Uterus (tissue), 4 donors: ENCODE measurements around the gene C15orf39. TPM values are rescaled to one million over a fixed set of nuclear protein-coding genes. Genes with fewer than 3 reads are reported as not detected.

Experiments
- DNase-seq, 2 donors: peaks; one replicate each; pipeline ENCODE4 v3.0.0-alpha.2; 2019 to 2020
- H3K27ac ChIP-seq, 2 donors: fragments of 200-600 bp; sonication (generic); 1 replicate in 1 of 2; 2 replicates in 1 of 2; pipeline ENCODE4 v1.5.1; 2016 to 2018
- H3K27me3 ChIP-seq, 2 donors: fragments of 200-600 bp; sonication (generic); one replicate each; pipeline ENCODE4 v1.5.1; 2018 to 2019; ENCODE audit warnings: control low read depth in 1 of 2
- H3K36me3 ChIP-seq, 2 donors: fragments of 200-600 bp; sonication (generic); one replicate each; pipeline ENCODE4 v1.5.1; 2019; ENCODE audit warnings: control low read depth in 1 of 2
- H3K4me1 ChIP-seq, 2 donors: fragments of 200-600 bp; sonication (generic); one replicate each; pipeline ENCODE4 v1.5.1; 2018 to 2019; ENCODE audit warnings: control low read depth in 1 of 2
- H3K4me3 ChIP-seq, 2 donors: fragments of 200-600 bp; sonication (generic); 1 replicate in 1 of 2; 2 replicates in 1 of 2; pipeline ENCODE4 v1.5.1; 2018 to 2019; ENCODE audit warnings: mild to moderate bottlenecking in 1 of 2
- H3K9me3 ChIP-seq, 2 donors: fragments of 200-600 bp; sonication (generic); one replicate each; pipeline ENCODE4 v1.5.1; 2019; ENCODE audit warnings: control low read depth in 1 of 2
- POLR2A ChIP-seq, 2 donors: fragments of 450-650 bp; IDR thresholded peaks; one replicate each; pipeline ENCODE4 v1.6.1; 2016; ENCODE audit warnings: antibody characterized with exemption in 2 of 2, mild to moderate bottlenecking in 1 of 2, moderate library complexity in 1 of 2
- intact Hi-C: fragments of 100-400 bp; cut with DNase I; formaldehyde crosslinking; loops from one replicate; pipeline ENCODE4 v1.15.1; 2023; ENCODE audit warnings: low total_unique reads
- total RNA-seq, 4 donors: library from RNA; depleted of rRNA in 3 of 4; stranded (reverse); fragments of >200 nt in 3 of 4; gene quantifications; one replicate each; pipeline versions ENCODE4 v1.1.0 to v1.2.4, GENCODE V29; 2014 to 2023
- TF ChIP-seq, protein P1 (sequence below), 4 experiments: fragments of 200-600 bp in 2 of 4; fragments of 450-650 bp in 2 of 4; sonication (generic) in 2 of 4; IDR thresholded peaks; one replicate each; pipeline ENCODE4 v1.5.1; 2016 to 2019; ENCODE audit warnings: antibody characterized with exemption in 4 of 4, mild to moderate bottlenecking in 2 of 4, moderate library complexity in 1 of 4
- donor health status: DM: yes; HTN: yes; CAD: no.

C15orf39 gene
- total RNA-seq, 4 donors from 2014 or later, result 4.6 to 43.9 (median 14.1) TPM

- DNase-seq, result no peak
- H3K27ac ChIP-seq, result no peak overlapping the region
- TF ChIP-seq, protein P1, sequence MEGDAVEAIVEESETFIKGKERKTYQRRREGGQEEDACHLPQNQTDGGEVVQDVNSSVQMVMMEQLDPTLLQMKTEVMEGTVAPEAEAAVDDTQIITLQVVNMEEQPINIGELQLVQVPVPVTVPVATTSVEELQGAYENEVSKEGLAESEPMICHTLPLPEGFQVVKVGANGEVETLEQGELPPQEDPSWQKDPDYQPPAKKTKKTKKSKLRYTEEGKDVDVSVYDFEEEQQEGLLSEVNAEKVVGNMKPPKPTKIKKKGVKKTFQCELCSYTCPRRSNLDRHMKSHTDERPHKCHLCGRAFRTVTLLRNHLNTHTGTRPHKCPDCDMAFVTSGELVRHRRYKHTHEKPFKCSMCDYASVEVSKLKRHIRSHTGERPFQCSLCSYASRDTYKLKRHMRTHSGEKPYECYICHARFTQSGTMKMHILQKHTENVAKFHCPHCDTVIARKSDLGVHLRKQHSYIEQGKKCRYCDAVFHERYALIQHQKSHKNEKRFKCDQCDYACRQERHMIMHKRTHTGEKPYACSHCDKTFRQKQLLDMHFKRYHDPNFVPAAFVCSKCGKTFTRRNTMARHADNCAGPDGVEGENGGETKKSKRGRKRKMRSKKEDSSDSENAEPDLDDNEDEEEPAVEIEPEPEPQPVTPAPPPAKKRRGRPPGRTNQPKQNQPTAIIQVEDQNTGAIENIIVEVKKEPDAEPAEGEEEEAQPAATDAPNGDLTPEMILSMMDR (IDR thresholded peaks at IDR 0.05), result no peak
- TF ChIP-seq POLR2A (IDR thresholded peaks at IDR 0.05), result no peak
- intact Hi-C loops, result no loop called here
- H3K27me3 ChIP-seq, result no peaks in the 10 kb centered on the region
- H3K4me1 ChIP-seq, result no peaks in the 10 kb centered on the region
- H3K4me3 ChIP-seq, result no peak overlapping the region
- H3K9me3 ChIP-seq, result no peaks in the 10 kb centered on the region
- no peaks in the 10 kb centered on the region for H3K36me3 ChIP-seq
Measured at GRCh38 chr15:75156326-75157215, 45.1 kb upstream of the C15orf39 start.

DNA sequence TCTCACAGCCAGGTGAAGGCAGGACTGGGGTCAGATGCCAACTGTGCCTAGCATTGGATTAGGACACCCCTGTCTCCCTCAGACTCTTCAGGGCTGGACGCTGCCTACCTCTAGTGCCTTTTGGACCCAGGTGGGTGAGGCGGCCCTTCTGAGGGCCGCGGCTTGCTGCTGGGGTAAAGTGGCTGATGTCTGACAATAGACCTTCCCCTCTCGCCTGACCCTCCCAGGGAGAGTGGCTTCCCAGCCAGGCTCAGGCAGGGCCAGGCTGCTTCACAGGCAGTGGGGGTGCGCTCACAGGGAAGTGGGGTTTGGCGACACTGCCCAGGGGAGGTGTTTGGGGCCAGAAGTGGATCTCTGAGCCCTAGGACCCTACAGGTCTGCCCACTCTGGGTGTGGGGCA is 43.3 kb upstream of the C15orf39 start:
- H3K36me3 ChIP-seq, result no peaks in the 10 kb centered on the region
- H3K4me3 ChIP-seq, result no peak overlapping the region
- H3K27ac ChIP-seq, result no peak overlapping the region
- H3K9me3 ChIP-seq, result no peaks in the 10 kb centered on the region
- intact Hi-C loops, result no loop called here
- DNase-seq, result no peak
- H3K4me1 ChIP-seq, result no peaks in the 10 kb centered on the region
- no peaks in the 10 kb centered on the region for H3K27me3 ChIP-seq
- no peak for TF ChIP-seq POLR2A (IDR thresholded peaks at IDR 0.05)
- TF ChIP-seq, protein P1 (IDR thresholded peaks at IDR 0.05), result no peak

GRCh38 chr15:75159244-75159643 is 42.4 kb upstream of the C15orf39 start:
- Histone ChIP-seq H3K4me1 (no peaks in the 10 kb centered on the region), H3K27ac (no peak overlapping the region), H3K9me3 (no peaks in the 10 kb centered on the region), H3K4me3 (no peak overlapping the region), H3K36me3 (no peaks in the 10 kb centered on the region), H3K27me3 (no peaks in the 10 kb centered on the region)
- TF ChIP-seq, protein P1 (IDR thresholded peaks at IDR 0.05), result no peak
- TF ChIP-seq POLR2A (IDR thresholded peaks at IDR 0.05), result no peak
- no peak for DNase-seq
- intact Hi-C loops, result no loop called here

- no peaks in the 10 kb centered on the region for H3K9me3 ChIP-seq
- no peaks in the 10 kb centered on the region for H3K36me3 ChIP-seq
- intact Hi-C loops, result no loop called here
- no peak for DNase-seq
- no peaks in the 10 kb centered on the region for H3K4me1 ChIP-seq
- H3K27me3 ChIP-seq, result no peaks in the 10 kb centered on the region
- no peak overlapping the region for H3K27ac ChIP-seq
- TF ChIP-seq, protein P1 (IDR thresholded peaks at IDR 0.05), result no peak
- H3K4me3 ChIP-seq, result no peak overlapping the region
Measured at GRCh38 chr15:75161106-75161916, 40.4 kb upstream of the C15orf39 start.

DNA sequence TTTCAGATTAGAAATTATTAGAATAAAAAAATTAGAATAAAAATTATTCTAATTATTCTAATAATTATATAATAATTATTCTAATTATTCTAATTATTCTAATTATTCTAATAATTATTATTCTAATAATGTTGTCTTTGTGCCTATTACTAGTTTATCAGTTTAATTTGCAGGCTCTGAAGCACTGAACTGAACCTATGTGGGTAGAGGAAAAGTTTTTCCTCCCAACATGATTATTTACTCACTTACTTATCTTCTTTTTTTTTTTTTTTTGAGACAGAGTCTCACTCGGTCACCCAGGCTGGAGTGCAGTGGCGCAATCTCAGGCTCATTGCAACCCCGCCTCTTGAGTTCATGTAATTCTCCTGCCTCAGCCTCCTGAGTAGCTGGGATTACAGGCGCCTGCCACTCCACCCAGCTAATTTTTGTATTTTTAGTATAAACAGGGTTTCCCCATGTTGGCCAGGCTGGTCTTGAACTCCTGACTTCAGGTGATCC is 39.7 kb upstream of the C15orf39 start:
- H3K27ac ChIP-seq, result no peak overlapping the region
- H3K4me3 ChIP-seq, result no peak overlapping the region
- intact Hi-C loops, result no loop called here
- H3K36me3 ChIP-seq, result no peaks in the 10 kb centered on the region
- TF ChIP-seq POLR2A (IDR thresholded peaks at IDR 0.05), result no peak
- TF ChIP-seq, protein P1 (IDR thresholded peaks at IDR 0.05), result no peak
- DNase-seq, result no peak
- H3K27me3 ChIP-seq, result no peaks in the 10 kb centered on the region
- H3K9me3 ChIP-seq, result no peaks in the 10 kb centered on the region
- no peaks in the 10 kb centered on the region for H3K4me1 ChIP-seq
